C4-2B (cell line): ENCODE data around the gene FBXL20.

Experiments used
- ZFX ChIP-seq: fragments of 450-650 bp; IDR thresholded peaks from 2 replicates; pipeline ENCODE4 v1.6.1; 2017
- TF ChIP-seq, protein P1 (sequence below): fragments of 450-650 bp; conservative IDR thresholded peaks from 2 replicates; pipeline ENCODE4 v1.5.1; 2017; ENCODE audit warnings: mild to moderate bottlenecking

GRCh38 chr17:39208893-39209292 is 192.5 kb downstream of the FBXL20 start:
- TF ChIP-seq, protein P1, sequence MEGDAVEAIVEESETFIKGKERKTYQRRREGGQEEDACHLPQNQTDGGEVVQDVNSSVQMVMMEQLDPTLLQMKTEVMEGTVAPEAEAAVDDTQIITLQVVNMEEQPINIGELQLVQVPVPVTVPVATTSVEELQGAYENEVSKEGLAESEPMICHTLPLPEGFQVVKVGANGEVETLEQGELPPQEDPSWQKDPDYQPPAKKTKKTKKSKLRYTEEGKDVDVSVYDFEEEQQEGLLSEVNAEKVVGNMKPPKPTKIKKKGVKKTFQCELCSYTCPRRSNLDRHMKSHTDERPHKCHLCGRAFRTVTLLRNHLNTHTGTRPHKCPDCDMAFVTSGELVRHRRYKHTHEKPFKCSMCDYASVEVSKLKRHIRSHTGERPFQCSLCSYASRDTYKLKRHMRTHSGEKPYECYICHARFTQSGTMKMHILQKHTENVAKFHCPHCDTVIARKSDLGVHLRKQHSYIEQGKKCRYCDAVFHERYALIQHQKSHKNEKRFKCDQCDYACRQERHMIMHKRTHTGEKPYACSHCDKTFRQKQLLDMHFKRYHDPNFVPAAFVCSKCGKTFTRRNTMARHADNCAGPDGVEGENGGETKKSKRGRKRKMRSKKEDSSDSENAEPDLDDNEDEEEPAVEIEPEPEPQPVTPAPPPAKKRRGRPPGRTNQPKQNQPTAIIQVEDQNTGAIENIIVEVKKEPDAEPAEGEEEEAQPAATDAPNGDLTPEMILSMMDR, result no peak
- no peak for TF ChIP-seq ZFX
